Mesenchymal stem cell (in vitro differentiated cells and primary cell): ENCODE results near the gene SOD2.
A peak's percentile ranks its signal among the peaks of the same experiment; 100 is the strongest.

Source experiments
- DNase-seq: peaks from one replicate; pipeline ENCODE4 v3.0.0-alpha.2; 2013
- H2AFZ ChIP-seq: one replicate; pipeline ENCODE4 v1.6.1; 2013; ENCODE audit warnings: low read depth, mild to moderate bottlenecking, control low read depth, inconsistent platforms, low read length, moderate library complexity
- H2AK5ac ChIP-seq: 2 replicates; pipeline ENCODE4 v1.6.1; 2013; ENCODE audit warnings: low read length, moderate library complexity, mild to moderate bottlenecking, inconsistent platforms; ENCODE audit not compliant: severe bottlenecking
- H2BK120ac ChIP-seq: one replicate; pipeline ENCODE4 v1.6.1; 2013; ENCODE audit warnings: low read depth, mild to moderate bottlenecking, inconsistent platforms, low read length, moderate library complexity
- H2BK12ac ChIP-seq, 2 experiments: one replicate each; pipeline ENCODE4 v1.6.1; 2013; ENCODE audit warnings: inconsistent platforms in 2 of 2, low read length in 2 of 2, mild to moderate bottlenecking in 2 of 2, moderate library complexity in 2 of 2, control low read depth in 1 of 2
- H2BK15ac ChIP-seq: one replicate; pipeline ENCODE4 v1.6.1; 2013; ENCODE audit warnings: mild to moderate bottlenecking, low read depth, inconsistent platforms; ENCODE audit not compliant: poor library complexity, severe bottlenecking
- H2BK5ac ChIP-seq: 2 replicates; pipeline ENCODE4 v1.6.1; 2013; ENCODE audit warnings: low read depth, mild to moderate bottlenecking, low read length, control low read depth, inconsistent platforms; ENCODE audit not compliant: poor library complexity, severe bottlenecking
- H3K14ac ChIP-seq, 2 experiments: one replicate each; pipeline ENCODE4 v1.6.1; 2013; ENCODE audit warnings: inconsistent platforms in 2 of 2, low read length in 2 of 2, control low read depth in 1 of 2, mild to moderate bottlenecking in 1 of 2, moderate library complexity in 1 of 2
- H3K18ac ChIP-seq, 2 experiments: one replicate each; pipeline ENCODE4 v1.6.1; 2013; ENCODE audit warnings: inconsistent platforms in 2 of 2, low read length in 2 of 2, control low read depth in 1 of 2, low read depth in 1 of 2, mild to moderate bottlenecking in 1 of 2
- H3K23ac ChIP-seq, 2 experiments: one replicate each; pipeline ENCODE4 v1.6.1; 2013; ENCODE audit warnings: inconsistent platforms in 2 of 2, low read length in 2 of 2, mild to moderate bottlenecking in 2 of 2, moderate library complexity in 2 of 2, control low read depth in 1 of 2
- H3K27ac ChIP-seq: 2 replicates; pipeline ENCODE4 v1.5.1; 2013; ENCODE audit warnings: mild to moderate bottlenecking, moderate library complexity, low read length, control low read depth, inconsistent platforms; ENCODE audit not compliant: poor library complexity, severe bottlenecking
- H3K27me3 ChIP-seq, 2 experiments: 2 replicates each; pipeline versions ENCODE4 v1.6.1 to v1.7.0; 2013; ENCODE audit warnings: low read length in 2 of 2, mild to moderate bottlenecking in 2 of 2, moderate library complexity in 2 of 2, control low read depth in 1 of 2, inconsistent platforms in 1 of 2; ENCODE audit not compliant: control insufficient read depth in 1 of 2, insufficient read depth in 1 of 2
- H3K36me3 ChIP-seq, 2 experiments: 2 replicates each; pipeline versions ENCODE4 v1.6.1 to v1.7.0; 2013; ENCODE audit warnings: low read length in 2 of 2, control low read depth in 1 of 2, inconsistent platforms in 1 of 2, low read depth in 1 of 2, mild to moderate bottlenecking in 1 of 2; ENCODE audit not compliant: insufficient read depth in 2 of 2, control insufficient read depth in 1 of 2
- H3K4ac ChIP-seq, 2 experiments: one replicate each; pipeline ENCODE4 v1.6.1; 2013; ENCODE audit warnings: inconsistent platforms in 2 of 2, low read length in 2 of 2, mild to moderate bottlenecking in 2 of 2, moderate library complexity in 2 of 2, control low read depth in 1 of 2, low read depth in 1 of 2
- H3K4me1 ChIP-seq: 2 replicates; pipeline ENCODE4 v1.6.1; 2013; ENCODE audit warnings: low read depth, low read length, control low read depth; ENCODE audit not compliant: control insufficient read depth, insufficient read depth
- H3K4me2 ChIP-seq: 2 replicates; pipeline ENCODE4 v1.6.1; 2013; ENCODE audit warnings: low read length, mild to moderate bottlenecking, inconsistent platforms; ENCODE audit not compliant: poor library complexity, severe bottlenecking
- H3K4me3 ChIP-seq, 2 experiments: 2 replicates each; pipeline versions ENCODE4 v1.5.1 to v1.7.0; 2013; ENCODE audit warnings: low read length in 2 of 2, mild to moderate bottlenecking in 2 of 2, control low read depth in 1 of 2, low read depth in 1 of 2; ENCODE audit not compliant: insufficient read depth in 1 of 2
- H3K79me1 ChIP-seq: replicated peaks from 2 replicates; pipeline ENCODE4 v1.6.1; 2013; ENCODE audit warnings: mild to moderate bottlenecking, control low read depth, low read length, inconsistent platforms; ENCODE audit not compliant: poor library complexity, severe bottlenecking
- H3K9ac ChIP-seq: 2 replicates; pipeline ENCODE4 v1.7.0; 2013; ENCODE audit warnings: mild to moderate bottlenecking, low read length, moderate library complexity
- H3K9me3 ChIP-seq: 2 replicates; pipeline ENCODE4 v1.7.0; 2013; ENCODE audit warnings: mild to moderate bottlenecking, low read length; ENCODE audit not compliant: control insufficient read depth
- H4K8ac ChIP-seq: one replicate; pipeline ENCODE4 v1.6.1; 2013; ENCODE audit warnings: inconsistent platforms, mild to moderate bottlenecking, low read length, moderate library complexity
- H4K91ac ChIP-seq: one replicate; pipeline ENCODE4 v1.6.1; 2013; ENCODE audit warnings: mild to moderate bottlenecking, low read length, inconsistent platforms
- WGBS: methylation state at CpG from one replicate; pipeline ENCODE4 v1.1.7; 2013; ENCODE audit warnings: mixed read lengths; 5-methylcytosine and 5-hydroxymethylcytosine counted together

The SOD2 gene

DNA sequence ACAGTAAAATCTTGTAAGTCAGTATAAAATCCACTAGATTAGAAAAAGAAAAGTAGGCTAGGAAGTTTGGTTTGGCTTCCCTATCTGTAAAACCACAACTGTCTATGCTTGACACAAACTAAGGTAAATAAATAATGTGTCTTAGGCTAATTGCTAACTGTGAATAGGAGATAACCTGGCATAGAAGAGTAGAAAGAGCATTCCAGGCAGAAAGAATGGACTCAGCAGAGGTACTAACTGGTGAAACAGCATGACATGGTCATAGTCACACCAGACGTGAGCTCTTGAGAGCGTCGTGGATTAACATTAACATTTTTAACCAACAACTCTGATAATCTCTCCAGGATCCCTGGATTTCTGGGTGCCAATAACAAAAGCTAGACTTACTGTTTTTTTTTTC lies 25.6 kb upstream of the SOD2 start:
- Histone ChIP-seq H3K14ac (no peak overlapping the region), H4K8ac (no peak overlapping the region), H3K4me2 (no peak overlapping the region), H3K27ac (no peak overlapping the region), H3K79me1 (peaks cover 41% of the 10 kb centered on the region), H3K9me3 (no peaks in the 10 kb centered on the region), H3K4ac (no peak overlapping the region), H3K23ac (no peak overlapping the region), H2AFZ (no peak overlapping the region), H3K36me3 (peaks cover 8 to 16% of the 10 kb centered on the region in 2 experiments), H3K4me1 (peaks cover 4% of the 10 kb centered on the region), H2BK15ac (no peak overlapping the region), H3K18ac (no peak overlapping the region), H3K27me3 (no peaks in the 10 kb centered on the region), H3K9ac (no peak overlapping the region), H2AK5ac (no peak overlapping the region), H2BK5ac (no peak overlapping the region), H4K91ac (no peak overlapping the region), H2BK12ac (no peak overlapping the region), H3K4me3 (no peak overlapping the region), H2BK120ac (no peak overlapping the region)
- DNase-seq, result no peak
- 73% methylated on average over 3 of the region's 3 CpGs for WGBS

DNA sequence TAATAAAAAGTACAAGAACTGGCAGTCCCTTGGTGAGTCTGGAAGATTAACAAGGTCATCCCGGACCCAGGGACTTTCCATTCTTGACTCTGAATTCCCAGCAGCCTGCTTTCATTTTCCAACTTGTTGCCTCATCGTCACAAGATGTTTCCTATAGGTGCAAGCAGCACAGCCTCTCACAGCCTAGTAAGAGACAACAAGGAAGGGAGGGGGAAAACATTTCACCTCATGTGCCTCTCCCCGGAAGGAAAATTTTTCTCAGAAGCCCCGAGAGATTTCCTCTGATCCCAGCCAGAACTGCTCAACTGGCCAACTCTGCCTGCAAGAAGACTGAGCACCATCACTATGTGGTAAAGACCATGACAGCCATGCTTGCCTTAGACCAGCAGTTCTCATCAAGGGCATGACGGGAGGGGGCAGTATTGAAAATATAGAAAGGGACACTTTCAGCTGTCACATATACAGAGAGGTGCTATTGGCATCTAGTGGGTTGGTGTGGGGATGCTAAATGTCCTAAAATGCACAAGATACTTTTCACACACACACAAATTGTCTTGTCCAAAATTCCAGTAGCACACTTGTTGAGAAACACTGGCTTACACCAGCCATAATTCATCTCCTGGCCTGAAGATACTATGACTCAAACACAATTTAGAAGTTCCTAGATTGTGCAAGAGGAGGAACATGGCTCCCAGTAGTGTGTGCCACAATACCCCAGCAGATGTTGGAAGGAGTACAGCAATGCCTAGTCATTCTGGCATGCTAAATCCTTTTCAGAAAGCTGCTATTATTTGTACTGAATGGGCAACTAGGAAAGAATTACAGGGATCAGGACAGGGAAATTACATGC lies 23.4 kb upstream of the SOD2 start:
- DNase-seq, result peak; percentile 97
- H3K27me3 ChIP-seq, result no peaks in the 10 kb centered on the region
- H4K8ac ChIP-seq, result peak overlapping the region; percentile 1
- H3K27ac ChIP-seq, result no peak overlapping the region
- H2BK5ac ChIP-seq, result no peak overlapping the region
- WGBS, result 83% methylated on average over 5 of the region's 5 CpGs
- no peak overlapping the region for H2AFZ ChIP-seq
- peak overlapping the region in 1 of 2 experiments; percentile 54 for H3K18ac ChIP-seq
- no peak overlapping the region for H2BK120ac ChIP-seq
- peak overlapping the region in 1 of 2 experiments; percentile 39 for H3K4me3 ChIP-seq
- H3K14ac ChIP-seq, result no peak overlapping the region
- H3K23ac ChIP-seq, result no peak overlapping the region
- H4K91ac ChIP-seq, result no peak overlapping the region
- peak overlapping the region; percentile 89 for H3K9ac ChIP-seq
- H3K9me3 ChIP-seq, result no peaks in the 10 kb centered on the region
- peaks cover 4% of the 10 kb centered on the region for H3K4me1 ChIP-seq
- peak overlapping the region; percentile 25 for H3K4me2 ChIP-seq
- H2AK5ac ChIP-seq, result no peak overlapping the region
- no peak overlapping the region for H2BK12ac ChIP-seq
- peaks cover 8 to 13% of the 10 kb centered on the region in 2 experiments for H3K36me3 ChIP-seq
- H2BK15ac ChIP-seq, result no peak overlapping the region
- peaks cover 47% of the 10 kb centered on the region for H3K79me1 ChIP-seq
- H3K4ac ChIP-seq, result peak overlapping the region in 1 of 2 experiments; percentile 13

DNA sequence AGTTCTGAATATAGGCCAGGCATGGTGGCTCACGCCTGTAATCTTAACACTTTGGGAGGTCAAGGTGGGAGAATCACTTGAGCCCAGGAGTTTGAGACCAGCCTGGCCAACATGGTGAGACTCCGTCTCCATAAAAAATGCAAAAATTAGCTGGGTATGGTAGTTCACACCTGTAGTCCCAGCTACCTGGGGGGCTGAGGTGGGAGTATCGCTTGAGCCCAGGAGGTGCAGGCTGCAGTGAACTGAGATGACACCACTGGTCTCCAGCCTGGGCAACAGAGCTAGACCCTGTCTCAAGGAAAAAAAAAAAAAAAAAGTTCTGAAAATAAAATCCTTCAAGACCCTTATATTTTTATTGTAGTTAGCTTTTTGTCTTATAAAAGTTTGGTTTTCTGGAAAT lies 22.6 kb upstream of the SOD2 start:
- Histone ChIP-seq H3K4me2 (no peak overlapping the region), H3K23ac (no peak overlapping the region), H3K4me3 (peak overlapping the region in 1 of 2 experiments; percentile 39), H3K27ac (no peak overlapping the region), H3K9ac (peak overlapping the region; percentile 89), H2AK5ac (no peak overlapping the region), H2BK12ac (peak overlapping the region in 1 of 2 experiments; percentile 63), H3K4me1 (peaks cover 2% of the 10 kb centered on the region), H3K36me3 (peaks cover 8 to 13% of the 10 kb centered on the region in 2 experiments), H3K4ac (peak overlapping the region in 1 of 2 experiments; percentile 37), H3K18ac (no peak overlapping the region), H3K27me3 (no peaks in the 10 kb centered on the region), H2AFZ (no peak overlapping the region), H2BK5ac (no peak overlapping the region), H4K91ac (no peak overlapping the region), H3K79me1 (peaks cover 47% of the 10 kb centered on the region), H4K8ac (no peak overlapping the region), H2BK15ac (no peak overlapping the region), H2BK120ac (peak overlapping the region; percentile 75), H3K9me3 (no peaks in the 10 kb centered on the region), H3K14ac (no peak overlapping the region)
- WGBS, result 94% methylated on average over 3 of the region's 3 CpGs
- DNase-seq, result no peak

DNA sequence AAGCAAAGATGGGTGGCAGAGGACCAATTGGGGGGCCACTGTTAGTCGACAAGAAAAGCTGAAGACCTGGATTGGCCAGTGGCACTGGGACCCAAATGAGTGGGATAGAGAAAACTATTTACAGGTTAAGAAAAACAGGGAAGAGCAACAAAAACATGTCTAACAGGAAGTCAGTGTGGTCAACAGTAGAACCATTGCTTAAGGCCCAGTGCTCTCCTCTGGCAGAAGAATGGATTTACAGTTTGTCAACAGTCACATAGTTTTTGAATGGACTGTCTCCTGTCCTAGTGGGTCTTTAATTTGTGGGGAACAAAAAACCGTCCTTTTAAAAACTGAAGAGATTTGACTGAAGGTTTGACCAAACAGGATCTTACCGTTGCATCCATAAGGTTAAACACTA lies 22.1 kb upstream of the SOD2 start:
- H3K4me2 ChIP-seq, result no peak overlapping the region
- H2BK5ac ChIP-seq, result no peak overlapping the region
- H3K4me1 ChIP-seq, result peaks cover 2% of the 10 kb centered on the region
- peaks cover 44% of the 10 kb centered on the region for H3K79me1 ChIP-seq
- no peak overlapping the region for H3K4ac ChIP-seq
- no peak overlapping the region for H3K18ac ChIP-seq
- WGBS, result 67% methylated on average over 3 of the region's 3 CpGs
- no peak for DNase-seq
- H2BK12ac ChIP-seq, result no peak overlapping the region
- H4K91ac ChIP-seq, result no peak overlapping the region
- H2BK15ac ChIP-seq, result no peak overlapping the region
- H3K27me3 ChIP-seq, result no peaks in the 10 kb centered on the region
- no peak overlapping the region for H3K4me3 ChIP-seq
- no peak overlapping the region for H2BK120ac ChIP-seq
- H4K8ac ChIP-seq, result no peak overlapping the region
- H2AK5ac ChIP-seq, result no peak overlapping the region
- H3K9ac ChIP-seq, result peak overlapping the region; percentile 89
- H3K14ac ChIP-seq, result no peak overlapping the region
- no peaks in the 10 kb centered on the region for H3K9me3 ChIP-seq
- peaks cover 8 to 13% of the 10 kb centered on the region in 2 experiments for H3K36me3 ChIP-seq
- no peak overlapping the region for H3K23ac ChIP-seq
- no peak overlapping the region for H3K27ac ChIP-seq
- no peak overlapping the region for H2AFZ ChIP-seq
